GM12878 (cell line): Measurements from ENCODE around the gene DKK1. TPM values are rescaled to one million over a fixed set of nuclear protein-coding genes. Genes with fewer than 3 reads are reported as not detected.
A peak's percentile ranks its signal among the peaks of the same experiment; 100 is the strongest.

ENCODE experiments used
- ATAC-seq: fragments of 200-7000 bp; cut with Tn5 transposase; 3 replicates; pipeline ENCODE4 v1.9.1; 2020; ENCODE audit warnings: mild to moderate bottlenecking, moderate library complexity
- BruUV-seq: library from RNA; stranded (reverse); fragments of 400-500 nt; replicated peaks from 2 replicates; lab custom pipeline; 2021; lab: Mats Ljungman, UMichigan
- CTCF ChIA-PET: fragments of 300-600 bp; sonication (Branson Sonifier 250); formaldehyde crosslinking; extraction: SDS; loops from one replicate; lab custom pipeline; 2021; ENCODE audit warnings: inconsistent platforms; lab: Yijun Ruan, JAX
- POLR2A ChIA-PET: fragments of 350-600 bp; formaldehyde crosslinking; extraction: SDS; loops from one replicate; lab custom pipeline; 2021; ENCODE audit warnings: inconsistent platforms; lab: Charles Lee
- RAD21 ChIA-PET: fragments of 300-600 bp; sonication (Branson Sonifier 250); formaldehyde crosslinking; loops from one replicate; lab custom pipeline; 2023; ENCODE audit warnings: antibody characterized with exemption; ENCODE audit not compliant: unreplicated experiment; lab: Charles Lee
- SMC1A ChIA-PET: fragments of 300-600 bp; sonication (Branson Sonifier 250); formaldehyde crosslinking; loops from one replicate; lab custom pipeline; 2023; ENCODE audit not compliant: unreplicated experiment, uncharacterized antibody; lab: Charles Lee
- DNase-seq: peaks from one replicate; pipeline ENCODE4 v3.0.0-alpha.2; 2011; ENCODE audit warnings: low read depth, low spot score
- FAIRE-seq: peaks from 3 replicates; lab custom pipeline; 2011; peaks lifted over from hg19 to GRCh38; lab: Jason Lieb, UNC
- H2AFZ ChIP-seq: 2 replicates; pipeline ENCODE4 v1.6.0; 2011; ENCODE audit warnings: low read depth, low read length, control low read depth; ENCODE audit not compliant: control insufficient read depth
- H3K27ac ChIP-seq: 2 replicates; pipeline ENCODE4 v1.5.1; 2011; ENCODE audit warnings: control low read depth; ENCODE audit not compliant: control insufficient read depth, insufficient read depth
- H3K27me3 ChIP-seq, 2 experiments: replicated peaks in 1 of 2; 2 replicates each; pipeline versions ENCODE4 v1.6.0 to v1.6.1; 2011; ENCODE audit warnings: low read length in 1 of 2; ENCODE audit not compliant: control insufficient read depth in 2 of 2, insufficient read depth in 2 of 2
- H3K36me3 ChIP-seq, 2 experiments: 2 replicates each; pipeline ENCODE4 v1.5.1; 2011; ENCODE audit warnings: low read length in 1 of 2; ENCODE audit not compliant: control insufficient read depth in 2 of 2, insufficient read depth in 2 of 2
- H3K4me1 ChIP-seq: 2 replicates; pipeline ENCODE4 v1.6.1; 2011; ENCODE audit warnings: mild to moderate bottlenecking, low read length, moderate library complexity, mixed read lengths; ENCODE audit not compliant: control insufficient read depth, insufficient read depth
- H3K4me2 ChIP-seq: 2 replicates; pipeline ENCODE4 v1.6.0; 2011; ENCODE audit warnings: control low read depth; ENCODE audit not compliant: control insufficient read depth, insufficient read depth
- H3K4me3 ChIP-seq: fragments of 200-600 bp; sonication (generic); 2 replicates; pipeline ENCODE4 v1.5.1; 2016
- H3K79me2 ChIP-seq: 2 replicates; pipeline ENCODE4 v1.6.0; 2011; ENCODE audit warnings: low read length; ENCODE audit not compliant: control insufficient read depth, insufficient read depth
- H3K9ac ChIP-seq: 2 replicates; pipeline ENCODE4 v1.8.0; 2011; ENCODE audit warnings: low read length, control low read depth, mixed read lengths; ENCODE audit not compliant: control insufficient read depth, insufficient read depth
- H3K9me3 ChIP-seq: replicated peaks from 3 replicates; pipeline ENCODE4 v1.5.1; 2011; ENCODE audit warnings: mild to moderate bottlenecking, low read length; ENCODE audit not compliant: control insufficient read depth, insufficient read depth
- H4K20me1 ChIP-seq: 2 replicates; pipeline ENCODE4 v1.6.0; 2011; ENCODE audit not compliant: control insufficient read depth, insufficient read depth
- EZH2 ChIP-seq: IDR thresholded peaks from 2 replicates; pipeline ENCODE4 v1.6.1; 2012; ENCODE audit warnings: low read depth, mild to moderate bottlenecking, control low read depth, inconsistent platforms, low read length, borderline replicate concordance; ENCODE audit not compliant: control insufficient read depth
- PBX3 ChIP-seq: IDR thresholded peaks from 2 replicates; pipeline ENCODE4 v1.6.1; 2011; ENCODE audit warnings: mild to moderate bottlenecking, low read depth, low read length, moderate library complexity; ENCODE audit not compliant: insufficient replicate concordance
- WGBS: methylation state at CpG from one replicate; pipeline ENCODE4 v1.1.6; 2016; ENCODE audit warnings: low lambda C conversion rate; ENCODE audit not compliant: insufficient replicate concordance, insufficient coverage; ENCODE audit errors: missing lambda C conversion rate; 5-methylcytosine and 5-hydroxymethylcytosine counted together
- in situ Hi-C: fragments of 300-500 bp; cut with MboI; formaldehyde crosslinking; loops from 9 replicates; pipeline ENCODE4 v1.14.3; 2018; ENCODE audit warnings: mixed read lengths
- intact Hi-C: fragments of 100-400 bp; cut with micrococcal nuclease; formaldehyde crosslinking; loops from one replicate; pipeline ENCODE4 v1.14.2; 2022; ENCODE audit not compliant: unreplicated experiment
- polyA plus RNA-seq, 11 experiments: library from polyadenylated mRNA; depleted of rRNA in 4 of 11; unstranded in 6 of 11; stranded (reverse) in 5 of 11; fragments of >200 nt; fragmentation: Nextera tagmentation in 4 of 11; fragmentation: Illumina TruSeq in 1 of 11; extraction: Ambion mirVana in 4 of 11; extraction: Trizol in 1 of 11; gene quantifications; 1 replicate in 1 of 11; 2 replicates in 10 of 11; pipeline versions ENCODE4 v1.2.1 to v1.2.3, GENCODE V29; 2011 to 2016; ENCODE audit warnings: inconsistent platforms in 2 of 11, missing spikeins in 2 of 11, low read depth in 1 of 11
- total RNA-seq, 4 experiments: library from RNA; depleted of rRNA in 3 of 4; stranded (reverse); fragments of >200 nt in 3 of 4; fragmentation: Illumina TruSeq in 1 of 4; extraction: Trizol in 1 of 4; gene quantifications; 2 replicates each; pipeline versions ENCODE4 v1.2.1 to v1.2.3, GENCODE V29; 2013 to 2021

DKK1 gene
- total and polyA plus RNA-seq, 10 of the 15 experiments (the other 5 are each of a cell fraction or from before 2014, with no cell fraction given), result 0.12 to 0.77 (median 0.33) TPM; not detected in 7

- BruUV-seq, result no TSS peak
- Histone ChIP-seq H2AFZ (no peak overlapping the region), H3K9me3 (no peaks in the 10 kb centered on the region), H3K27ac (no peak overlapping the region), H3K4me1 (no peaks in the 10 kb centered on the region), H3K4me3 (no peak overlapping the region), H3K4me2 (no peak overlapping the region), H3K36me3 (no peaks in the 10 kb centered on the region), H3K27me3 (peaks cover 7 to 8% of the 10 kb centered on the region in 2 experiments), H4K20me1 (no peaks in the 10 kb centered on the region), H3K79me2 (no peaks in the 10 kb centered on the region), H3K9ac (no peak overlapping the region)
- ChIA-PET RAD21 (interaction anchor here (0.6 kb wide), 1 partner anchor 1306 kb away, joined by 3 read pairs; no protein-coding TSS in a partner anchor), SMC1A (interaction anchor here (1.4 kb wide), 1 partner anchor 9 kb away, joined by 4 read pairs; no protein-coding TSS in a partner anchor), POLR2A (no interaction called here), CTCF (interaction anchor here (1.0 kb wide), 1 partner anchor 174 kb away, joined by 3 read pairs; no protein-coding TSS in a partner anchor)
- 11% methylated on average over 26 of the region's 26 CpGs for WGBS
- ATAC-seq (no peak), DNase-seq (no peak), FAIRE-seq (no peak)
- TF ChIP-seq PBX3, result no peak
- peak; percentile 27; the same call in 1 of the 2 replicates for TF ChIP-seq EZH2
- intact Hi-C loops, result no loop called here
- in situ Hi-C loops, result loop anchor here (10.0 kb wide), 1 partner anchor 171 kb away; no protein-coding TSS in a partner anchor
Observed at GRCh38 chr10:52313256-52313932, 687 bp upstream of the DKK1 start.
